Daoy (cell line): ENCODE results near the gene CSMD2. TPM values are rescaled to one million over a fixed set of nuclear protein-coding genes. Genes with fewer than 3 reads are reported as not detected.

ENCODE experiments used
- DNase-seq: peaks from one replicate; pipeline ENCODE4 v3.0.0-alpha.2; 2015; ENCODE audit warnings: low read depth
- total RNA-seq: library from RNA; depleted of rRNA; stranded (reverse); fragments of >200 nt; shearing (Covaris generic); gene quantifications from 2 replicates; pipeline ENCODE4 v1.2.3, GENCODE V29; 2014

The CSMD2 gene
- total RNA-seq, 1 experiment from 2014 or later, result 5.0 TPM

DNA sequence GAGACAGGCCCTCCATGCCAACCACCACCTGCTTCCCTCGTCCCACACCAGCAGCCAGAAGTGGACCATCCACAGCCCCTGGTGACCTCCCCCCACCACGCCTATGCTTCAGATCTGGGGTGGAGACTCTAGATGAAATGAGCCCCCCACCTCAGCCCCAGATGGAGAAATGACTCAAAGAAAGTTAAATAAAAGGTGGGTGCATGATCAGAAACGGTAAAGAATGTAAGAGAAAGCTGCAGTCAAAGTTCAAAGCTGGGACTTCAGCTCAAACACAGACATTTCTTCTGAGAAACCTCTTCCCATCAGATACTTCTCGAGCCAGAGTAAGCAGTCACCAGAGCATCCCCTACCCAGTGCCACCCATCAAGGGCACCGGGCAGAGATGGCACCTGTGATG, 344.2 kb downstream of the CSMD2 start:
- DNase-seq, result no peak

DNA sequence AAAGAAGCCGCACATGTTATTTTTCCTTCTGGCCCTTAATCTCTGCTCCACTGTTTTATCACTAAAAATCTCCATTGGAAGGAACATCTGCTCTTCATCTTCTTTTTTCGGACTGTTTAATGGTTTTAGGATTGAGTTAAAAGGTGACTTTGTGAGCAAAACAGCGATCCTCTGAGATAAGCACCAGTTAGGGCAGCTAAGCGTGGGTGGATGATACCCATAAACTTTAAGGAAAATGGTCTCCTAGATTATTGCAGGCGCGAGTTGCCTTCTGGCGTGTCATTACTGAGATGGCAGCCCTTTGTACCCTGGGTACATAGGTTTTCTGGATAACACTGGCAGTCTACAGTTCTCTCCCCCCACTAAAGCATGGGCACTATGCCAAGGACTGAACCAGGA, 345.1 kb downstream of the CSMD2 start:
- no peak for DNase-seq

DNA sequence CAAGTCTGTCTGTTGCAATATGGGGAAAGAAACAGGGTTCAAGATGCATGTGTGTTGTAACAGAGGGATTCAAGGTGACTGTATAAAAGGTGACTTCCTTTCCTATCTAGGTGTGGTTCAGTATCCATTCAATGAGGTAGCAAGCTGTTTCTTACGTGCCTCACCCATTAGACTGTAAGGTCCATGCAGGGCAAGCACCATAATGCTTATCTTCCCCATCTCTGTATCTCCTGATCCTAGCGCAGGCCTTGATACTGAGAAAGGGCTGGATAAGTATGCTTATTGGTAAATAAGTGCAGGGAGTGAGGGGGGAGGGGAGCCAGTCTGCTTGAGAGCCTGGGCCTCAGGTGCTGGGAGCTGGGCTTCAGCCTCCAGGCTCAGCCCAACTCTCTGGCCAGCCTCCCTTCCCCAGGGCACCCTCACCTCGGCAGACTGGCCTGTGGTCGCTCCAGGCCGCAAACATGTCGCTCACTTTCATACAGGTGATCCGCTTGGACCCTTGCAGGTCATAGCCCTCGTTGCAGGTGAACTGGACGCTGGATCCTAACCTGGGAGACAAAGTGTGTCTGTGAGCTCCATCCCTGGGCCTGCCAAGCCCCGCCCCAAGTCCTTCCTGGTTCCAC, 345.6 kb downstream of the CSMD2 start:
- no peak for DNase-seq

DNA sequence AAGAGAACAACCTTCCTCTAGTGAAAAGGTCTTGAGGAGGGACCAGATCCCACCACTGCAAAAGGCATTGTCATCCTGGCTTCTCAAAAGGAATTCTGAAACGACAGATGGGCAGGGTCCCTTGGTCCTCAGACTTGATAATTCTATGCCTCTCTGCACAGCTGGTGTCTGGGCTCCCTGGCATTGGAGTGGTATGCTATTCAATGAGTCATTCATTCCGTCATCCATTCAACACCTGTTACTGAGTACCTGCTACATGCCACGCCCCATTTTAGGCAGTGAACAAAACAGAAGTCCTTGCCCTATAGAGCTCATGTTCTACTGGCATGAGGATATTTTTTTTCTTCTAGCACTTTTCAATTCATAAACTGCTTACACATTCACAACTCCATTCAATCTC, 347.0 kb downstream of the CSMD2 start:
- no peak for DNase-seq

DNA sequence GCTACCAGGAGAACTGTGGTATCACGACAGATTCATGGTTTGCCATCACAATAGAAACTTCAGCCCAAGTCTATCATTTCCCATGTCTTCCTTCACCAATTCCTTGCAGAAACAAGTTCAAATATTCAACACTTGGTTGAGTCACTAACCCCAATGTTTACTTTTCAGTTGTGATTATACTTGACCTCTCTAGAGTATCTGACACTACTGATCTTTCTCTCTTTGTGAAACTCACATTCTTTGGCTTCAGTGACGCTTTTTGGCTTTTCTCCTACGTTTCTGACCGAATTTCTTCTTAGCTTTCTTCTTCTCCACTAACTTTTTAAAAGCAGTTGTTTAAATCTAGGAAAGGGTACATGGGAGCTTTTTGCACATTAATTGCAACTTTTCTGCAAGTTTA, 350.0 kb downstream of the CSMD2 start:
- DNase-seq, result peak; percentile 29

DNA sequence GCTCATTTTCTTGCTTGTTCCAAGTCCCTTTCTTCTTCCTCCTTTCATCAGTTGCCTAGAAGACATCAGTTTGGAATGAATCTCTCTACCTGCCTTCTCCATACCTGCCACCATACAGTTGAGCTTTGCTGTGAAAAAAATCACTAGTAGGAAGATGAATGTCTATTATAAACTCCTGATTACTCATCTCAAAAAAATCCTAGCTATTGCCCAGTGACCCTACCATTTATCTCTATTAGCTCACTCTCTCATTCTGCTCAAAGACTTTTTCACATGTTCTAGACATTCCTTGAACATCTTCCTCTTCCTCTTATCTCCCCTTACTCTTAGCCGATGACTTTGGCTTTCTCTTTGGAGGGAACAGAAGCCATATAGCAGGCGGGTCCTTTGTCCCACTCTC, 350.9 kb downstream of the CSMD2 start:
- DNase-seq, result no peak

DNA sequence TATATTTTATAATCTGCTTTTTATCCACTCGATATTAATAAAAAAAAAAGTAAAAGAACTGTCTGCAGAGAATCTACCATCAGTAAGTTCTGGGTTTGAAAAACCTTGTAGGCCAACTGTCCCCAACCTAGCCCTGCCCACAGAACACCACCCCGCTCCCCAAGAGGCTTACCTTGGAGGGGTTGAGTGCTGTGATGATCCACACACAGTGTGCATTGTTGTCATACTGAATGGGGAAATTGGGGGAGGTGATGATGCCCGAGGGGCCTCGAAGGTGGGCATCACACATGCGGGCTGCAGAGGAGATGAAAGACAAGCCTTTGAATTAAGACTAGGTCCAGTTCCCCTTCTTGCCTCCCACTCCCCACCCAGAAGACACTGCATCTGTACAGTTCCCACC, 354.5 kb downstream of the CSMD2 start:
- DNase-seq, result no peak

DNA sequence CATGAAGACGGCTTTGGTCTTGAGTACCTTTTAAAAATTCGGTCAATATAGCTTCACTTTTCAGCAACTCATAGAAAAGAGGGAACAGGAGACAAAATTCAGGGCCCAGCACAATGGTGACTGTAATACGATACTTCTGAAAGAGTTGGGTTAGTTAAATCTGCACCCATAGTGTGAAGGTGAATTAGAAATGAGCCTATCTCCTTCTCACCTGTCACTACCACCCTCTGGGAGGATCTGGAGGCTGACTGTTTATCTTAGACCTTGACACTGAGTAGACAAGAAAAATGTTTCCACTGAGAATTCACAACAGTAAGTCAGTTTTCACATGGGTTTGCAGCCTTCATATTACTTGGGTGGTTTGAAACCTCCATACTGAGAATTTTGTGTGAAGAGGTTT, 359.0 kb downstream of the CSMD2 start:
- no peak for DNase-seq

DNA sequence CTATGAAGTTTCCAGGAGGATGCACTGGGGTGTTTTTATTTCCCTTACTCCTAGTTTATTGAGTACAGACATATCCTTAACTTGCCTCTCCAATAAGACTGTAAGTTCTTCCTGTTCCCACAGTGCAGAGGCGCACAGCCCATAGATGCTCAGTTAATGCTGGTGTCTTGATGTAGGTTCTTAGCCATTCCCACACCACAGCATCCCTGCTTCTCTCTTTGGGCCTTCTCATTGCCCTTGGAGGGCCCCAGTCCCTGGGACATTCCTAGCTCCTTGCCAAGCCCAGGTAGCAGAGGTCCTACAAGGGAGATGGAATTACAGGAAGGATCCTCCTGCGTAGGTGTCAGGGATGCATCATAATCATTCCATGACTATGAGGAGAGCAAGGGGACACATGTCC, 362.8 kb downstream of the CSMD2 start:
- DNase-seq, result no peak

DNA sequence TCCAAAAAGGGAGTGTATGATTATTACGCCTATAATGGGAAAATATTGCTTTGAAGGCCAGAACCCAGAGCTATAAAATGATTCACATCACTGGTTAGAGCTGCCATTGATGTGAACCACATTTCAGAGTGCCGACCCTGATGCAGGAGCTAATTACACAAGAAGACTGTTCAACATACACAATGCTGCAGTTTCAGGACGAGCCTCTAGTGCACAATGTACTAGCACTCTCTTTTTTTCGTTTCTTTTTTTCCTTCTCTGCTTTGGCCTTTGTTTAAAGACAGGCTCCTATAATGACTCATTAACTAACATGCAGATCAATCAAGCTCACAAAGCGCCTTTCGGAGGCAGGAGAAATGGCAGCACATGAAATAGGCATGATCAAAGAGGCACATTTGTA, 367.2 kb downstream of the CSMD2 start:
- no peak for DNase-seq

DNA sequence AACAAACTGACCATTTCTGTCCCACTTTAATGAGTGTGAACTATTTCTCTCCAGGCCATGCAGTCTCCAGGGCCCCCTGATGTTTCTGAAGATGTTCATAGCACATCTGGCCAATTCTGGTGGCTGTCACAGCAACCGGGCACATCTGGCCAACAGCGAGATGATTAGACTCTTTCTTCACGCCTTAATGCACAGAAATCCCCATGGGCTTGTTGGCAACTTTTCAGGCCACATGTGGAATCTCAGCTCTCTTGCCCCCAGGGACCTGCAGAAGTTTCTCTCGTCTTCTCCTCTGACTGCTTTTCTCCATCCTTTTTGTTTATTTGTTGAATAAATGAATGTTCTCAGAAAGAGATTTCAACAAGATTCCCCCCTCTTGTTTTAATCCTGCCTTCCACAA, 372.4 kb downstream of the CSMD2 start:
- DNase-seq, result no peak

DNA sequence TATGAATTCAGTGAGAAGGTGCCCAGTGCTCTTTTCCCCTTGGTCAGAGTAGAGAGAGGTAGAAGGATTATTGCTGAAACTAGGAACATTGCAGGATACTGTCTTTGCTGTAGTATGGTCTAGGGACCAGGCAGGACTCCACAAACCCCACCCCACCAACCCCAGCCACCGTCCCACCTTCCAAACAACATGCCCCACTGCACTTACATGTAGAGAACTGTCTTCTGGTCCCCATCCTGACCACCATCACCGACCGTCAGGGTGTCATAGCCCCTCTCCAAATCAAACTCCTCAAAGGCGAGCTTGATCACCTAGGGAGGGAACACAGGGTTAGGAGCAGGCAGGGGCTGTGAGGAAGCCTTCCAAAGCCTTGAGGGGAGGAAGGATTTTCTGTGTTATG, 372.8 kb downstream of the CSMD2 start:
- no peak for DNase-seq

DNA sequence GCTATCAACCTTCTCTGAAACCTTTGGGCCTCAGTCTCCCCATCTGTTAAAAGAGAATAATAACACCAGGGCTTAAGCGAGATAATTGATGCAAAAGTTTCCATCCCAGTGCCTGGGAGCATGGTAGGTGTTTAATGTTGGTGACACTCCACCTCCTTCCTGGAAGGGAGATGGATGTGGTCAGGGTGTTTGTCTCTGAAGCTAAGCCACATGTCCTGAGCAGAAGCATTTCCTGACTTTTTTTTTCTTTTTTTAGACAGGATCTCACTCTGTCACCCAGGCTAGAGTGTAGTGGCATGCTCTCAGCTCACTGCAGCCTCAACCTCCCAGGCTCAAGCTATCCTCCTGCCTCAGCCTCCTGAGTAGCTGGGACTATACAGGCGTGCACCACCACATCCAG, 373.8 kb downstream of the CSMD2 start:
- DNase-seq, result no peak

DNA sequence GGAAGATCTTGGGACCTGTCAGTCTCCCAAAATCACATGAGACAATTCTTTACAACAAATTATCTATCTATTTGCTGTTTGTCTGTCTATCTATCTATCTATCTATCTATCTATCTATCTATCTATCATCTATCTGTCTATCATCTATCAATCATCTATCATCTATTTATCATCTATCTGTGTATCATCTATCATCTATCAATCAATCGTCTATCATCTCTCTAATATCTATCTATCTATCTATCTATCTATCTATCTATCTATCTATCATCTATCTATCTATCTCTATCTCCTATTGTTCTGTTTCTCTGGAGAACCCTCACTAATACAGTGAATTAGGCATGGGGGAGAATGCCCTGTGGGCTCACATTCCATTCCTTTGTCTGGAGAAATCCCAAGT, 374.5 kb downstream of the CSMD2 start:
- DNase-seq, result no peak

DNA sequence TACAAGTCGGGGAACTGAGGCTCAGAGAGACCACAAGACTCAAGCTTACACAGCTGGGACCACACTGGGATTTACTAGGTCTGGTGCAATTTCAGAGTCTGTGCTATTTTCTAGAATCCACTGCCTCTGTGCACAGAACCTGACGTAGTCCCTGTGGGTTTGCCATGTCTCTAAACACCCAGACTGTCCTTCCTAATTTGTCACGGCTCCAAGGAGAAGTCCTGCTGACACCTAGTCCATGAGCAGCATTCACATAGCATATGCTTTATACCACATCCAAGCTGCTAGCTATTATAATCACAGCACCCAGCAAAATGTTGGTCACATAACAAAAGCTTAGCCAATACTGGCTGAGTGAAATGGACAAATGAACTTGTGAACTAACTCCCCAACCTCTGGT, 380.2 kb downstream of the CSMD2 start:
- no peak for DNase-seq

DNA sequence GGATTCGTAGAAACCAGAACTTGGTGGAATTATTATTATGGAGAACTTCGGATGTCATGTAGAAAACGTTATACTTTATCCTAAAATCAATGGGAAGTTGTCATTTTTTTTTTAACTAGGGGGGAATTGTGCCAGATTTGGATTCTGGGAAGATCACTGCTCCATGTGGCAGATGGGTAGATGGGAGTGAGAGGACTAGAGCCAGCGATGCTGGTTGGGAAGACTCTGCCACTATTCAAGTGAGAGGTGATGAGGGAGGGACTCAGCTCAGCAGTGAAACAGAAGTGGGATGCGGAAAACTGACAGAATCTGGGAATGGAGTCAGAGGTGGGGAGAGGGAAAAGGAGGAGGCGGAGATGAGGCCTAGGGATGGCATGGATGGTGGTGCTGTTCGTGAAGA, 382.3 kb downstream of the CSMD2 start:
- DNase-seq, result no peak

DNA sequence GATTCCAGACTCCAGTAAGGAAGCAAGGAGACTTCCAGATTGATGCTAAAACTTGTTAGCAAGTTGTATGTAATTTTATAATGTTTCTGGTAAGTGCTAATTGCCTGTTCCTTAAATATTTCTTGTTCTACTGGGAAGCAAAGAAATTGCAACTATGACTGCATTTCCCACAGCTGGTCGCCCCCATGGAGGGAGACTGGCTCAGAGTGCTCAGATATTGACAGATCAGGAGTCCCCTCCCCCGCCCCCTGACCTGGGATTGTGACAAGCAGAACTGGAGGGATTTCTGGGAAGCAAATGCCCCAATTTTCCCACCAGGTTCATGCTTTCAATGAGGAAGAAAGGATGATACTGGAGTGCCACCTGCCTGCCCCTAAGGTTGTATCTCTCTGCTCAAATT, 383.4 kb downstream of the CSMD2 start:
- DNase-seq, result no peak

DNA sequence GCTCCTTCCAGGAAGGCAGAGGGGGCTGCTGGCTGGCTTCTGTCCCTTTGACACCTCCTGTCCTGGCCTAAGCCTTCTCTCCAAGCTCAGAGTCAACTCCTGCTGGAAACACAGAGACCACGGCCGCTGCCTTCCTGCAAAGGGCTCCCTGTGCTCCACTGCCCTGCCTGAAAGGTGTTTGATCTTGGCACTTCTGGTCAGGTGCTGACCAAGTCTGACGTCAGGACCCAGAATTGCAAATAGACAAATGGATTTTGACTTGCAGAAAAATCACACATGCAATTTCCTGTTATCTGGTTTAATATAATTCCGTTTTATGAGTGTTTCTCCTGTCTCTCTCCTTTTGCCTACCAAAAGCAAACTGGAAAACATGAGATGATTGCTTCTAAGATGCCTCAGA, 387.7 kb downstream of the CSMD2 start:
- DNase-seq, result no peak

DNA sequence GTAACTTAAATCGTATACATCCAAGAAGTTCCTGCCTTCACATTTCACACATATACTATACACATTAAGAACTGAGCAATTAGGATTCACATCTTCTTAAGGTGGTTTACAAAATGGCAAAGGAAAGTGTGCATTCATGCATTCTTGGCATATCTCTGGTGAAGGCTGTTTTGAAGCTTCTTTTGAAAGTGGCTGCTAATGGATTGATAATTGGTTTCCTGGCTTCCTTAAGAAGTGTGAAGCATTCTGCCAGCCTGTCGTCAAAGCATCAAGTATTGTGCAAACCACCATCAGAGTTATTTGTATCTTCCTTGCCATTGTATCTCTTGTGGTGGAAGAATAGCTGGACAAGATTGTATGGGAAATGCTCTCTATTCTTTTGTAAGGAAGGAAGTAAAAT, 396.2 kb downstream of the CSMD2 start:
- no peak for DNase-seq

DNA sequence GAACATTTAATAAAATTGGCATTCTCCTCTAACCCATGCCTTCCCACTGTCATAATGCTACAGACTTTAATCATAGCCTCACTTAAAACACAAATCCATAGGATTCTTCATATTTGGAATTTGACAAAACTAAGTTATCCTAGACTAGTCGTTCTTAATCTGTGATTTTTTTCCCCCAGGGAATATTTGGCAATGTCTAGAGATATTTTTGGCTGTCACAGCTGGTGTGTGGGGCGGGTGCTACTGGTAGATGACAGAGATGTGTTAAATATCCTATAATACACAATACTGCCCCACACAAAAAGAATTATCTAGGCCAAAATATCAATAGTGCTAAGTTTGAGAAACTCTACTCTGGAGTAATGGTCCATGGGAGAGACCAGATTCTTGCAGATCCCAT, 396.9 kb downstream of the CSMD2 start:
- DNase-seq, result no peak

DNA sequence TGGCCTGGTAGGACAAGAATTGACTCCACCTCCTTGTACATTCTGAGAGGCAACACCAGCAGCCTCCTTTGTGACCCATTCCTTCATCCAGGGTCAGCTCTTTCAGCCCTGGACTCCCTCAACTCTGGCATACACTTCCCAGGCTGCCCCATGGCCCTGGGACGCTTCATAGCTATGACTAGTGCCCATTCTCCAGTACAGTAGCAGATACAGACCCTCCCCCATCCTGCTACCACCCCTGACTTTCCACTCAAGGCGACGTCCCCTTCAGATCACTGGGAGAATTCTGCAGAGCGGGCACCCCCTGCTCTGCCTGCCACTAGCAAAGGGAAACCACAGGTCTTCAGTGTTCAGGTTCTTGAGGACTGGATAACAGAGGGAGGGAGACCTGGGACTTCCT, 400.9 kb downstream of the CSMD2 start:
- DNase-seq, result no peak

DNA sequence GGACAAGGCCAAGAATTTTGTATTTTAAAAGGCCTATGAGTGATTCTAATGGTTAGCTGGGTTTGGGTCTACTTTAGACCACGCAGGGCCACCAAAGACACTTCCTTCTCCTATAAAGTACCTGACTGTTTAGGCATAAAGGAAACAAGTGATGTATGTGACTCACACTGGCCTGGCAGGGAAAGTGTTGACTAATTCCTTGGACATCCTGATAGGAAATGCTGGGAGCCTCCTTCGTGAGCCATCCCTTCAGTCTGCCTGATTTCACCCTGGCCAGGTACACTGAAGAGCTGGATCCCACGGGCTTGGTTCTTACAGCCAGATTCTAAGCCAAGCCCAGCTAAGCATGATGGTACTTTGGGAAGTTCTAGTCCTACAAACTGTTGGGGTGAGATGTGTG, 401.6 kb downstream of the CSMD2 start:
- DNase-seq, result peak; percentile 76

DNA sequence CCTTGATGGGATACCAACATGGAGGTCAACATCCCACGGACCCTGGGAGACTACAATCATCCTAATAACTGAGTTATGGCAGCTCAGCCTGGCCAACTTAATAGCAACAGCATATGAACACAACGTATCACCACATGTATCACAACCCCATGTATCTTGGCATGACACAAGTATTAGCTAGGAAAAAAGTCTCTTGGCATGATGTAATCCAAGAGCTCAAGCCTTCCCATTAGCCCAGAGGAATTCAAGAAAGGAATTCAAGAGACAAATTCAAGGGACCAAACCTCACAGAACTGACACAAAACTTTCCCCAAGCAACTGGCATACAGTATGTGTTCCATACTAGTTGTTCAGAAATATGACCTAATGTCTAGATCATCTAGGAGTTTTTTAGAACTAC, 402.1 kb downstream of the CSMD2 start:
- DNase-seq, result no peak

DNA sequence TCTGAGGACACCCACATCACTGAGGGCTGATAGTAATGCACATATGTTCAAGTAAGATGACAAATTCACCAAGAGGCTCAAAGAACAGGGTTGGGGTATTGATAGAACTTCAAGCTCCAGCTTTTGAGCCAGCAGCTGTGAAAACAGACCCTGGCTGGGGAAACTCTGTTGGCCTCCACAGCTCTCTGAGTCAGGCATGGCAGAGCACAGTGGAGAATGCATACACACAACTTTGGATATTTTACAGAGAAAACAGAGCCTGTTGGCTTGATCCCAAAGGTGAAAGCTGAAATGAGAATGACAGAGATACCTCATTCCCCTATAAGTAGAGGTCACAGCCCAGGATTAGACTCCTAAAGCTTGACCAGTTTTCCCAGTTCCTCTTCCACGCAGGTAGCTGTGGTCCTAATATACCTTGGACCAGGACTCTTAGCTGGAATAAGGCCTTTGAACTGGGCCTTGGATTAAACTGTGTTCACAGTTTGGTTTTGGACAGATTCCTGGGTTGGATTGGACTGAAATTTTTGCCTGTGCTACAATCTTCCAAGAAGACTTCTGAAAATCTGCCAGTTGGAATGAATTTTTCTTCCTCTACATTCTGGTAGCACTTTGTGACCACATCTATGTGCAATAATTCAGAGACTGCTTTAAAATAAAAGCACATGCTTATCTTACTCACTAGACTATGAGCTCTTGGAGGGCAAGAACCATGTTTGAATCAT, 402.8 kb downstream of the CSMD2 start:
- no peak for DNase-seq
